ENCODE data around the gene BRIP1. TPM values are rescaled to one million over a fixed set of nuclear protein-coding genes. Genes with fewer than 3 reads are reported as not detected.
"Not testable (repeated sequence)": the region's sequence is repeated elsewhere in the genome, so short reads cannot be mapped to it uniquely, and the experiment has no call there.

The BRIP1 gene
- total RNA-seq: 2.9 and 4.6 TPM in 2 replicates

- DNase-seq (ENCODE audit: extremely low read depth, low read depth, low spot score): peak; percentile 58
These were observed at the start of gene BRIP1 for GRCh38 chr17:61862975-61863800. Gene BRIP1, minus strand, starts transcription at chr17:61863528. Its CDS starts 1,989 bp downstream, at chr17:61861539.

GRCh38 chr17:61908292-61909037, 45.1 kb upstream of the BRIP1 start:
- DNase-seq (ENCODE audit: extremely low read depth, low read depth, low spot score): no peak

GRCh38 chr17:61907361-61907760, 44.0 kb upstream of the BRIP1 start:
- no peak for DNase-seq (ENCODE audit: extremely low read depth, low read depth, low spot score)

GRCh38 chr17:61904094-61904710, 40.9 kb upstream of the BRIP1 start:
- DNase-seq (ENCODE audit: extremely low read depth, low read depth, low spot score): no peak

GRCh38 chr17:61903251-61903650, 39.9 kb upstream of the BRIP1 start:
- no peak for DNase-seq (ENCODE audit: extremely low read depth, low read depth, low spot score)

GRCh38 chr17:61897548-61898180, 34.3 kb upstream of the BRIP1 start:
- DNase-seq (ENCODE audit: extremely low read depth, low read depth, low spot score): no peak

GRCh38 chr17:61895391-61895790, 32.1 kb upstream of the BRIP1 start:
- no peak for DNase-seq (ENCODE audit: extremely low read depth, low read depth, low spot score)

- not testable (repeated sequence) for DNase-seq (ENCODE audit: extremely low read depth, low read depth, low spot score)
These were observed 31.0 kb upstream of the BRIP1 start for GRCh38 chr17:61894310-61894709.

- not testable (repeated sequence) for DNase-seq (ENCODE audit: extremely low read depth, low read depth, low spot score)
These were observed 24.4 kb upstream of the BRIP1 start for GRCh38 chr17:61887733-61888132.

- not testable (repeated sequence) for DNase-seq (ENCODE audit: extremely low read depth, low read depth, low spot score)
These were observed 22.5 kb upstream of the BRIP1 start for GRCh38 chr17:61885865-61886264.

GRCh38 chr17:61884864-61885263, 21.5 kb upstream of the BRIP1 start:
- no peak for DNase-seq (ENCODE audit: extremely low read depth, low read depth, low spot score)

- no peak for DNase-seq (ENCODE audit: extremely low read depth, low read depth, low spot score)
These were observed 17.3 kb upstream of the BRIP1 start for GRCh38 chr17:61880589-61881102.

- no peak for DNase-seq (ENCODE audit: extremely low read depth, low read depth, low spot score)
These were observed 15.8 kb upstream of the BRIP1 start for GRCh38 chr17:61878984-61879612.

GRCh38 chr17:61878520-61878919, 15.2 kb upstream of the BRIP1 start:
- no peak for DNase-seq (ENCODE audit: extremely low read depth, low read depth, low spot score)

- no peak for DNase-seq (ENCODE audit: extremely low read depth, low read depth, low spot score)
These were observed 14.5 kb upstream of the BRIP1 start for GRCh38 chr17:61877837-61878236.

GRCh38 chr17:61875804-61876203, 12.5 kb upstream of the BRIP1 start:
- no peak for DNase-seq (ENCODE audit: extremely low read depth, low read depth, low spot score)

GRCh38 chr17:61875285-61875684, 12.0 kb upstream of the BRIP1 start:
- DNase-seq (ENCODE audit: extremely low read depth, low read depth, low spot score): no peak

GRCh38 chr17:61874075-61874474, 10.7 kb upstream of the BRIP1 start:
- no peak for DNase-seq (ENCODE audit: extremely low read depth, low read depth, low spot score)

GRCh38 chr17:61872099-61872498, 8.8 kb upstream of the BRIP1 start:
- DNase-seq (ENCODE audit: extremely low read depth, low read depth, low spot score): no peak

GRCh38 chr17:61869138-61869537, 5.8 kb upstream of the BRIP1 start:
- DNase-seq (ENCODE audit: extremely low read depth, low read depth, low spot score): no peak

All from glomerular endothelial cell (primary cell).